ENCODE results near the gene ZNF670.

DNA sequence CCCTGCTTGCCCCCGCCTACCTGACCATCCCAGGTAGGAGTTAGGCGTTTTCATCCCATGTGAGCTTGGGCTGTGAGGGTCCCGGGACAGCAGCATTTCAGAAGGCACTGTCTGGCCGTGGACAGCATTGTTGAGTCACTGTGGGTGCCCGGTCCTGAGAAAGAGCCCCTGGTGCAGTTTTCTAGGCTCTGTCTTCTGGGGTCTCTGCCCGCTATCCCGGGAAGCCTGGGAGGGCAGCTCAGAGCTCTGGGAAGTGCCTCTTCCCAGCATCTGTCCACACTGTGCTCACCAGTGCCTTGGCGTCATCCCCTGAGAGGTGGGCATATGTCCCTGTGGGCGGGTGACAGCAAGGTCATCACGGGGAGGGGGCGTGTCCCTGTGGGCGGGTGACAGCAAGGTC lies 36.9 kb upstream of the ZNF670 start:
- TF ChIP-seq, protein P1, sequence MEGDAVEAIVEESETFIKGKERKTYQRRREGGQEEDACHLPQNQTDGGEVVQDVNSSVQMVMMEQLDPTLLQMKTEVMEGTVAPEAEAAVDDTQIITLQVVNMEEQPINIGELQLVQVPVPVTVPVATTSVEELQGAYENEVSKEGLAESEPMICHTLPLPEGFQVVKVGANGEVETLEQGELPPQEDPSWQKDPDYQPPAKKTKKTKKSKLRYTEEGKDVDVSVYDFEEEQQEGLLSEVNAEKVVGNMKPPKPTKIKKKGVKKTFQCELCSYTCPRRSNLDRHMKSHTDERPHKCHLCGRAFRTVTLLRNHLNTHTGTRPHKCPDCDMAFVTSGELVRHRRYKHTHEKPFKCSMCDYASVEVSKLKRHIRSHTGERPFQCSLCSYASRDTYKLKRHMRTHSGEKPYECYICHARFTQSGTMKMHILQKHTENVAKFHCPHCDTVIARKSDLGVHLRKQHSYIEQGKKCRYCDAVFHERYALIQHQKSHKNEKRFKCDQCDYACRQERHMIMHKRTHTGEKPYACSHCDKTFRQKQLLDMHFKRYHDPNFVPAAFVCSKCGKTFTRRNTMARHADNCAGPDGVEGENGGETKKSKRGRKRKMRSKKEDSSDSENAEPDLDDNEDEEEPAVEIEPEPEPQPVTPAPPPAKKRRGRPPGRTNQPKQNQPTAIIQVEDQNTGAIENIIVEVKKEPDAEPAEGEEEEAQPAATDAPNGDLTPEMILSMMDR (IDR thresholded peaks at IDR 0.05 in 2 of 3, conservative IDR thresholded peaks at IDR 0.05 in 1 of 3; ENCODE audit: insufficient read depth in 2 of 3, low read depth in 1 of 3, low read length in 3 of 3) = no peak
- no peak for TF ChIP-seq RFX5 (IDR thresholded peaks at IDR 0.05; ENCODE audit: low read depth, low read length)

Data from K562 (cell line).